Naive thymus-derived CD4-positive, alpha-beta T cell (primary cell): ENCODE measurements around the gene CSF1. TPM values are rescaled to one million over a fixed set of nuclear protein-coding genes. Genes with fewer than 3 reads are reported as not detected.

ENCODE experiments used
- ATAC-seq: fragments of 150-1000 bp; cut with Tn5 transposase; 2 replicates; pipeline ENCODE4 v1.10.0; 2021; ENCODE audit warnings: mild to moderate bottlenecking, moderate library complexity
- CTCF ChIA-PET: fragments of 350-600 bp; sonication (Branson Sonifier 250); formaldehyde crosslinking; loops from one replicate; lab custom pipeline; 2021; ENCODE audit warnings: antibody characterized with exemption; lab: Charles Lee
- POLR2A ChIA-PET: fragments of 350-600 bp; sonication (Branson Sonifier 250); formaldehyde crosslinking; loops from one replicate; lab custom pipeline; 2021; ENCODE audit warnings: antibody characterized with exemption, inconsistent platforms; lab: Charles Lee
- DNase-seq, 9 donors: peaks; one replicate each; pipeline versions ENCODE4 v3.0.0 to v3.0.0-alpha.2; 2020 to 2022; ENCODE audit warnings: mixed read lengths in 1 of 9
- H3K27ac ChIP-seq: one replicate; pipeline ENCODE4 v1.7.0; 2013; ENCODE audit warnings: mild to moderate bottlenecking, low read depth, low read length, moderate library complexity
- H3K27me3 ChIP-seq, 2 donors: one replicate each; pipeline ENCODE4 v1.7.0; 2013; ENCODE audit warnings: low read length in 2 of 2, mild to moderate bottlenecking in 2 of 2, moderate library complexity in 2 of 2; ENCODE audit not compliant: control insufficient read depth in 2 of 2, insufficient read depth in 2 of 2
- H3K36me3 ChIP-seq, 3 experiments: 1 replicate in 2 of 3; 2 replicates in 1 of 3; pipeline ENCODE4 v1.7.0; 2013; ENCODE audit warnings: low read length in 3 of 3, mild to moderate bottlenecking in 3 of 3, moderate library complexity in 1 of 3; ENCODE audit not compliant: insufficient read depth in 3 of 3, control insufficient read depth in 2 of 3
- H3K4me1 ChIP-seq, 2 donors: one replicate each; pipeline ENCODE4 v1.7.0; 2013; ENCODE audit warnings: low read length in 2 of 2, mild to moderate bottlenecking in 2 of 2, moderate library complexity in 1 of 2; ENCODE audit not compliant: control insufficient read depth in 2 of 2, insufficient read depth in 2 of 2
- H3K4me3 ChIP-seq: 2 replicates; pipeline ENCODE4 v1.7.0; 2013; ENCODE audit warnings: mild to moderate bottlenecking, low read length
- H3K9me3 ChIP-seq, 3 experiments: 1 replicate in 2 of 3; 2 replicates in 1 of 3; pipeline ENCODE4 v1.7.0; 2013; ENCODE audit warnings: low read length in 3 of 3; ENCODE audit not compliant: control insufficient read depth in 2 of 3
- H3K27ac Mint-ChIP-seq, 9 donors: one replicate each; pipeline ENCODE4 v1.8.0; 2020 to 2022; ENCODE audit warnings: mixed read lengths in 9 of 9, mild to moderate bottlenecking in 8 of 9, moderate library complexity in 5 of 9, inconsistent platforms in 2 of 9
- H3K27me3 Mint-ChIP-seq, 5 donors: one replicate each; pipeline ENCODE4 v1.8.0; 2021 to 2022; ENCODE audit warnings: mixed read lengths in 5 of 5, mild to moderate bottlenecking in 1 of 5
- H3K36me3 Mint-ChIP-seq, 5 donors: one replicate each; pipeline ENCODE4 v1.8.0; 2020 to 2022; ENCODE audit warnings: mixed read lengths in 5 of 5, mild to moderate bottlenecking in 3 of 5, inconsistent platforms in 1 of 5
- H3K4me1 Mint-ChIP-seq, 7 donors: one replicate each; pipeline ENCODE4 v1.8.0; 2020 to 2022; ENCODE audit warnings: mixed read lengths in 7 of 7, mild to moderate bottlenecking in 3 of 7, inconsistent platforms in 1 of 7
- H3K4me3 Mint-ChIP-seq, 10 donors: one replicate each; pipeline ENCODE4 v1.8.0; 2020 to 2022; ENCODE audit warnings: mild to moderate bottlenecking in 10 of 10, mixed read lengths in 10 of 10, moderate library complexity in 6 of 10, inconsistent platforms in 2 of 10
- H3K9me3 Mint-ChIP-seq, 11 donors: one replicate each; pipeline ENCODE4 v1.8.0; 2020 to 2022; ENCODE audit warnings: mixed read lengths in 11 of 11, mild to moderate bottlenecking in 4 of 11, inconsistent platforms in 1 of 11, moderate library complexity in 1 of 11
- intact Hi-C, 2 donors: fragments of 100-400 bp; cut with micrococcal nuclease; formaldehyde crosslinking; loops; one replicate each; pipeline ENCODE4 v1.15.1; 2023
- polyA plus RNA-seq, 2 donors: library from polyadenylated mRNA; unstranded; fragments of 300-500 nt; fragmentation: Illumina TruSeq; gene quantifications; one replicate each; pipeline ENCODE4 v1.2.3, GENCODE V29; 2021
- total RNA-seq, 6 experiments: library from RNA in 5 of 6; stranded (reverse) in 5 of 6; gene quantifications; 1 replicate in 5 of 6; 2 replicates in 1 of 6; pipeline ENCODE4 v1.2.3 and lab custom pipeline; 2021 to 2026

The CSF1 gene
- total and polyA plus RNA-seq, 7 experiments from 2014 or later, result 0.94 to 125 (median 2.2) TPM

- Mint-ChIP-seq H3K27ac (no peak overlapping the region), H3K36me3 (peaks cover 0 to 6% (median 3%) of the 10 kb centered on the region in 5 donors), H3K27me3 (peaks cover 0 to 23% (median 4%) of the 10 kb centered on the region in 5 donors), H3K4me3 (no peak overlapping the region), H3K9me3 (peaks cover 0 to 23% (median 9%) of the 10 kb centered on the region in 11 donors), H3K4me1 (peaks cover 3 to 17% (median 5%) of the 10 kb centered on the region in 7 donors)
- H3K4me3 ChIP-seq, result no peak overlapping the region
- no peak overlapping the region for H3K27ac ChIP-seq
- ChIA-PET CTCF (no interaction called here), POLR2A (no interaction called here)
- H3K27me3 ChIP-seq, result no peaks in the 10 kb centered on the region
- peaks cover 0 to 5% of the 10 kb centered on the region in 2 donors for H3K4me1 ChIP-seq
- intact Hi-C loops, result no loop called here
- H3K9me3 ChIP-seq, result peaks cover 0 to 9% (median 0%) of the 10 kb centered on the region in 3 experiments
- H3K36me3 ChIP-seq, result no peaks in the 10 kb centered on the region
- no peak for DNase-seq
- ATAC-seq, result no peak
Measured at GRCh38 chr1:109942434-109942833, 31.8 kb downstream of the CSF1 start.

DNA sequence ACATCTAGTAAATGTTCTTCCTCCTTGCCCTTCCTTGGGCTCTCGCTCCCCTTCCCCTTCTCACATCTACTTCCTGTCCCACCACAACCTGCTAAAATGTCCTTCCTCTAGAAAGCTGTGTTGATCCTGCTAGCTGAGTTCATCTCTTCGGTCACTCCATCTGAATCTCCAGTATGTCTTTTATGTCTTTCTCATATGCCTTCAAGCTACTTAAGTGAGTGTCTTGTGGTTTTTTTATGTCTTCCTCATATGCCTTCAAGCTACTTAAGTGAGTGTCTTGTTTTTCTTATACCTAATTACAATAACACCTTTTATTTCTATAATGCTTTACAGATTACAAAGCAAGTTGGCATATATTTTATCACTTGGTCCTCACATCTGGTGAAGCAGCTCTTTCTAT lies 33.9 kb downstream of the CSF1 start:
- Histone ChIP-seq H3K27ac (no peak overlapping the region), H3K36me3 (no peaks in the 10 kb centered on the region), H3K9me3 (no peaks in the 10 kb centered on the region), H3K4me1 (peaks cover 0 to 5% of the 10 kb centered on the region in 2 donors), H3K27me3 (no peaks in the 10 kb centered on the region), H3K4me3 (no peak overlapping the region)
- no peak overlapping the region for H3K27ac Mint-ChIP-seq
- peaks cover 0 to 9% (median 4%) of the 10 kb centered on the region in 5 donors for H3K27me3 Mint-ChIP-seq
- peaks cover 0 to 3% (median 1%) of the 10 kb centered on the region in 5 donors for H3K36me3 Mint-ChIP-seq
- intact Hi-C loops, result no loop called here
- CTCF ChIA-PET, result no interaction called here
- POLR2A ChIA-PET, result interaction anchor here (0.5 kb wide), 1 partner anchor 37 kb away, joined by 3 read pairs; no protein-coding TSS in a partner anchor
- H3K9me3 Mint-ChIP-seq, result peaks cover 0 to 2% (median under 1%) of the 10 kb centered on the region in 11 donors
- DNase-seq (no peak), ATAC-seq (no peak)
- peaks cover 5 to 17% (median 6%) of the 10 kb centered on the region in 7 donors for H3K4me1 Mint-ChIP-seq
- no peak overlapping the region for H3K4me3 Mint-ChIP-seq

- Mint-ChIP-seq H3K27me3 (peaks cover 0 to 12% (median 4%) of the 10 kb centered on the region in 5 donors), H3K9me3 (peaks cover 0 to 2% (median 0%) of the 10 kb centered on the region in 11 donors), H3K4me1 (peaks cover 5 to 17% (median 6%) of the 10 kb centered on the region in 7 donors), H3K4me3 (no peak overlapping the region), H3K36me3 (peaks cover 0 to 3% (median 0%) of the 10 kb centered on the region in 5 donors), H3K27ac (no peak overlapping the region)
- Histone ChIP-seq H3K36me3 (no peaks in the 10 kb centered on the region), H3K27ac (no peak overlapping the region), H3K4me1 (peaks cover 0 to 5% of the 10 kb centered on the region in 2 donors), H3K27me3 (no peaks in the 10 kb centered on the region), H3K9me3 (no peaks in the 10 kb centered on the region), H3K4me3 (no peak overlapping the region)
- ATAC-seq (no peak), DNase-seq (no peak)
- ChIA-PET POLR2A (no interaction called here), CTCF (no interaction called here)
- intact Hi-C loops, result no loop called here
Measured at GRCh38 chr1:109946511-109946910, 35.9 kb downstream of the CSF1 start.

DNA sequence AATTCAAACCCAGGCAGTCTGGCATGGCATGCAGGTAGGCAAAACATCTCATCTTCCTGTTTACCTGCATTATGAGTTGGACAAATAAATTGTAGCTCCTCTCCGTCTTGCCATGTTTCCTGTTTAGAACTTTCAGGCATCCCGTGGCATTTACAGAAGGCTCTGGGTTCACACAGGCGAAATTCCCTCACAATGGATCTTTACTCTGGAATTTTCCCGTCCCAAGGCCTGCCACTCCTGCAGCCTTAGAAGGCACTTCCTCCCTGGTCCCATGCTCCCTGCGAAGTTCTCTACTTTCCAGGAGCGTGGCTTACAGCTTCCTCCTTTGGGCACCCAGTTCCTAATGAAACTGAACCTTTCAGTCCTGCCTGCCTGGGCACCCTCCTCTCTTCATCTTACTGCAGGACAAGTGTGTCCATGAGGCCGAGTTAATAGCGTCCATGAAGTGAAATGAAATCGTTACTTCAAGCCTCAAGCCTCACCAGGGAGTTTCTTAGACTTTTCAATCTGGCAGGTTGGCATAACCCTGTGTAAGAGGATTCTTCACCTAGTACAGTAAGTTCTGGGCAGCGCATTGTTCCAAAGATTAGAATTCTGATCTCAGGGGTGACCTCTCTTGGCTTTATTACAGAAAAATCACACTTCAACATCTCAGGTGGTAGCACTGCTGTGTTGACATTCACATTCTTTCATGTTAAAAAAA lies 37.1 kb downstream of the CSF1 start:
- no peak overlapping the region for H3K4me3 Mint-ChIP-seq
- Histone ChIP-seq H3K4me3 (no peak overlapping the region), H3K9me3 (no peaks in the 10 kb centered on the region), H3K36me3 (no peaks in the 10 kb centered on the region), H3K27ac (no peak overlapping the region), H3K4me1 (peaks cover 0 to 5% of the 10 kb centered on the region in 2 donors), H3K27me3 (no peaks in the 10 kb centered on the region)
- peaks cover 0 to 2% (median 0%) of the 10 kb centered on the region in 11 donors for H3K9me3 Mint-ChIP-seq
- peaks cover 0 to 12% (median 4%) of the 10 kb centered on the region in 5 donors for H3K27me3 Mint-ChIP-seq
- no peak overlapping the region for H3K27ac Mint-ChIP-seq
- H3K36me3 Mint-ChIP-seq, result peaks cover 0 to 3% (median 0%) of the 10 kb centered on the region in 5 donors
- peaks cover 5 to 13% (median 6%) of the 10 kb centered on the region in 7 donors for H3K4me1 Mint-ChIP-seq
- POLR2A ChIA-PET, result no interaction called here
- DNase-seq, result no peak
- CTCF ChIA-PET, result no interaction called here
- intact Hi-C loops, result no loop called here
- no peak for ATAC-seq

DNA sequence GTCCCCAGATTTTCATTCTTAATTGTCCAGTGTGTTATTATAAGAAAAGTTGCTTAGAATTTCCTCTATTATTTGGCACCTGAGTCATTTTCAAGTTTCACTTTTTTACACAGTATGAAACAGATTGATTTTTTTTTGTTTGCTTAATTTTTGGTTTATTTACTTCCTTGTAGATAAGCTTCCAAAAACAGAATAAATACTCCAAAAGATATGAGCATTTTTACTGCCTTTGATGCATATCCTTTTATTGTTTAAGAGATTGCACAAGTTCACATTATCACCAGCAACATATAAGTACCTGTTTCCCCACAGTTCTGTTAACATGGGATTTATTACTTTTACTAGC lies 37.6 kb downstream of the CSF1 start:
- H3K4me1 ChIP-seq, result peaks cover 0 to 5% of the 10 kb centered on the region in 2 donors
- intact Hi-C loops, result no loop called here
- ATAC-seq (no peak), DNase-seq (no peak)
- Mint-ChIP-seq H3K36me3 (peaks cover 0 to 3% (median 0%) of the 10 kb centered on the region in 5 donors), H3K9me3 (peaks cover 0 to 2% (median 0%) of the 10 kb centered on the region in 11 donors), H3K27ac (no peak overlapping the region), H3K4me1 (peaks cover 5 to 10% (median 6%) of the 10 kb centered on the region in 7 donors), H3K4me3 (no peak overlapping the region), H3K27me3 (peaks cover 0 to 12% (median 4%) of the 10 kb centered on the region in 5 donors)
- ChIA-PET POLR2A (no interaction called here), CTCF (interaction anchor here (1.1 kb wide), 1 partner anchor 171 kb away, joined by 3 read pairs; no protein-coding TSS in a partner anchor)
- no peaks in the 10 kb centered on the region for H3K36me3 ChIP-seq
- no peaks in the 10 kb centered on the region for H3K9me3 ChIP-seq
- no peak overlapping the region for H3K4me3 ChIP-seq
- no peaks in the 10 kb centered on the region for H3K27me3 ChIP-seq
- H3K27ac ChIP-seq, result no peak overlapping the region

GRCh38 chr1:109950038-109950437 lies 39.4 kb downstream of the CSF1 start:
- H3K27me3 Mint-ChIP-seq, result peaks cover 0 to 11% (median 4%) of the 10 kb centered on the region in 5 donors
- H3K36me3 ChIP-seq, result no peaks in the 10 kb centered on the region
- H3K27ac Mint-ChIP-seq, result peak overlapping the region in 1 of 9 donors; percentile 29
- DNase-seq (no peak), ATAC-seq (no peak)
- CTCF ChIA-PET, result interaction anchor here (0.7 kb wide), 1 partner anchor 175 kb away, joined by 3 read pairs; no protein-coding TSS in a partner anchor
- H3K27me3 ChIP-seq, result no peaks in the 10 kb centered on the region
- intact Hi-C loops, result no loop called here
- peaks cover 0 to 3% (median 0%) of the 10 kb centered on the region in 5 donors for H3K36me3 Mint-ChIP-seq
- peaks cover 0 to 6% (median 0%) of the 10 kb centered on the region in 7 donors for H3K4me1 Mint-ChIP-seq
- no peak overlapping the region for H3K4me3 ChIP-seq
- H3K4me3 Mint-ChIP-seq, result no peak overlapping the region
- H3K9me3 ChIP-seq, result no peaks in the 10 kb centered on the region
- H3K27ac ChIP-seq, result no peak overlapping the region
- POLR2A ChIA-PET, result no interaction called here
- peaks cover 0 to 1% (median 0%) of the 10 kb centered on the region in 11 donors for H3K9me3 Mint-ChIP-seq
- H3K4me1 ChIP-seq, result no peaks in the 10 kb centered on the region
